ENCODE data around the gene TMEM179.

GRCh38 chr14:104604458-104605449, at the start of gene TMEM179:
- TF ChIP-seq, protein P1, sequence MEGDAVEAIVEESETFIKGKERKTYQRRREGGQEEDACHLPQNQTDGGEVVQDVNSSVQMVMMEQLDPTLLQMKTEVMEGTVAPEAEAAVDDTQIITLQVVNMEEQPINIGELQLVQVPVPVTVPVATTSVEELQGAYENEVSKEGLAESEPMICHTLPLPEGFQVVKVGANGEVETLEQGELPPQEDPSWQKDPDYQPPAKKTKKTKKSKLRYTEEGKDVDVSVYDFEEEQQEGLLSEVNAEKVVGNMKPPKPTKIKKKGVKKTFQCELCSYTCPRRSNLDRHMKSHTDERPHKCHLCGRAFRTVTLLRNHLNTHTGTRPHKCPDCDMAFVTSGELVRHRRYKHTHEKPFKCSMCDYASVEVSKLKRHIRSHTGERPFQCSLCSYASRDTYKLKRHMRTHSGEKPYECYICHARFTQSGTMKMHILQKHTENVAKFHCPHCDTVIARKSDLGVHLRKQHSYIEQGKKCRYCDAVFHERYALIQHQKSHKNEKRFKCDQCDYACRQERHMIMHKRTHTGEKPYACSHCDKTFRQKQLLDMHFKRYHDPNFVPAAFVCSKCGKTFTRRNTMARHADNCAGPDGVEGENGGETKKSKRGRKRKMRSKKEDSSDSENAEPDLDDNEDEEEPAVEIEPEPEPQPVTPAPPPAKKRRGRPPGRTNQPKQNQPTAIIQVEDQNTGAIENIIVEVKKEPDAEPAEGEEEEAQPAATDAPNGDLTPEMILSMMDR (IDR thresholded peaks at IDR 0.05): no peak
- TF ChIP-seq POLR2A (IDR thresholded peaks at IDR 0.05): no peak

Data from lower leg skin (tissue), 3 donors.